H1 (cell line): ENCODE measurements around the gene PRADC1. TPM values are rescaled to one million over a fixed set of nuclear protein-coding genes. Genes with fewer than 3 reads are reported as not detected.

Experiments
- CHD7 ChIP-seq: fragments of 300-600 bp; sonication (generic); IDR thresholded peaks from 2 replicates; pipeline ENCODE4 v1.7.1; 2012; ENCODE audit warnings: low read length, moderate library complexity, mild to moderate bottlenecking, inconsistent platforms; ENCODE audit not compliant: insufficient replicate concordance
- polyA plus RNA-seq, 7 experiments: library from polyadenylated mRNA; depleted of rRNA in 3 of 7; stranded (reverse) in 5 of 7; unstranded in 2 of 7; fragments of >200 nt in 5 of 7; fragments of 200-250 nt in 2 of 7; gene quantifications; 1 replicate in 5 of 7; 2 replicates in 1 of 7; 4 replicates in 1 of 7; pipeline versions ENCODE4 v1.2.1 to v1.2.3, GENCODE V29; 2011 to 2013; ENCODE audit warnings: missing spikeins in 2 of 7, mixed read lengths in 2 of 7
- total RNA-seq: library from RNA; stranded (reverse); fragmentation: NEBNext Ultra II Directional; extraction: Animal tissue kit (Norgen Biotek cat#: 25700); gene quantifications from 2 replicates; pipeline ENCODE4 v1.2.1, GENCODE V29; 2021

The PRADC1 gene
- total and polyA plus RNA-seq, 2 of the 8 experiments (the other 6 are each of a cell fraction or from before 2014, with no cell fraction given), result 8.9 to 13.1 TPM

- TF ChIP-seq CHD7, result no peak
Observed at GRCh38 chr2:73258186-73258912, 25.3 kb upstream of the PRADC1 start (continued).
